Measurements from ENCODE around the gene ADAM12.
"Not testable (repeated sequence)": the region's sequence is repeated elsewhere in the genome, so short reads cannot be mapped to it uniquely, and the experiment has no call there.

The ADAM12 gene

DNA sequence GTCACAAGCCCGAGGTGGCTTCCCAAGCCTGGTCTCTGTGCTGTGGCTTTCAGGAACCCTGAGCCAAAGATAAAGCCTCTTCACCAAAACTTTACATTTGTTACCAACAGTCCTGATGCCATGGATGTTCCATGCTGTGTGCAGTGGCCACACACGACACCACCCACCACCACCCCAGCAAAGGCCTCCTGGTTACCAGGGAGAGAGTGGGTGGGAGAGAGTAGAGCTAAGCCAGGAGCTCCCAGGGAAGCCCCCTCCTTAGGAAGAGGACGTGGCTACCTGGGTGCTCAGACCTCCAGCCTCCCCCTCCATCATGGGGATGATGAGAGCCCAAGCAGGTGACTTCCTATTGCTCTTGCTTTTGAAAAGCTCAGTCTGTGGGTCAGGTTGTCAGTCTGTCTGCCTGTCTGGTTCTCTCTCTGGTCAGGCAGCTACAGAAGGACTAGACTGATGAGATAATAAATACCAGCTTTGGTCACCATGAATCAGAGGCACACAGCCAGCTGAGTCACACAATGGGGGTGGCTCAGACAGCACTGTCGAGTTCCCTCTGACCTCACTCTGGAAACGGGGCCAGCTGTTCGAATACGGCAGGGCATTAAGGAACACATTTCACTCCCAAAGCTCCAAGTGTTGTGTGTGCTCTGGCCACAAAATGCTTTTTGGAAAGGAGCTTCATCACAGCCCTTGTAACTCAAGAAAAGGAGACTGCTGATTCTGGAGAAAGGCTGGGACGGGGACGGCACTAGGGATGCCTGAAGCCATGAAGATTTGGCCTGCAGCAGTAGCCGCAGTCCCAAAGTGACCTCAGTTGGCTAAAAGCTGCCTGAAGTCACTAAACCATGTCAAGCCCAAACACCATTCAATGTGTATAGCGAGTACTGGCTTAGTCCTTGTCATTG, 325.9 kb downstream of the ADAM12 start:
- no peak for DNase-seq (ENCODE audit: low read depth in 1 of 2, low spot score in 1 of 2)

DNA sequence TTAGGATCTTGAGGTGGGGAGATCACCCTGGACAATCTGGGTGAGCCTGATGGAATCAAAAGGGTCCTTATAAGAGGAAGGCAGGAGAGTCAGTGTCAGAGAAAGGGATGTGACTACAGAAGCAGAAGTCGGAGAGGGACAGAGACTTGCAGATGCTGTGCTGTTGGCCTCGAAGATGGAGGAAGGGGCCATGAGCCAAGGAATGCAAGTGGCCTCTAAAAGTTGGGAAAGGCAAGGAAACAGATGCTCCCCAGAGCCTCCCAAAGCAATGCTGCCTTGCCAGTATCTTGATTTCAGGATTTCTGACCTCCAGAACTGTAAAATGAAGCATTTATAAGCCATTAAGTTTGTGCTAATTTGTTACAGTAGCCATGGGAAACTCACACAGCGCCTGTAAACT, 326.8 kb downstream of the ADAM12 start:
- no peak for DNase-seq (ENCODE audit: low read depth in 1 of 2, low spot score in 1 of 2)

DNA sequence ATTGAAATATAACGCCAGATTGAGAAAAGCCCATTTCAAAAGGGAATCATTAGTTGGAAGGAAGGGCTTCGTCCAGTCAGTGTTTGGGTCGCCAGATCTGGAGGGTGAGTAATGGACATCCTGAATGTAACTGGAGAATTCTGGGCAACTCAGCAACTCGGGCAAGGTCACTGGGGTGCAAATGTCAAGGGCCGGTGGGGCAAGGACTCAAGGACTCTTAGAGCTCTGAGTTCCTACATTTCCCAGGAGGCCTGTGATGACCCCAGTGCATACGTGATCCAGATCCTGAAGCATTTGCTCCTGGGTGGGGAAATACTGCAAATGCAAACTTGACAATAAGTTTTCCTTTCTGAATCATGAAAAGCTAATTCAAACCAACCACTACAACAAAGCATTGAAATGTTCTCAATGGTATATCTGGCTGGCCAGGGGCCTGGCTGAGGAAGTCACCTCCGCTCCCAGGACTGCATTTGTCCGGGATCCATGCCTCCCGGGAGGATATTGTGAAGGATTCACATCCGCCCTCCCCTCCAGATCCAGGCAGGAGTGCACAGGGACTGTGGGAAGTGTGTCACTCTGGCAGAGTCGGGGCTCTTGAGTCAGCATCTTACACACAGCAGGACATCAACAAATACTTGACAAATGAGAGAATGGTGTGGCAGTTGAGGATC, 327.9 kb downstream of the ADAM12 start:
- no peak for DNase-seq (ENCODE audit: low read depth in 1 of 2, low spot score in 1 of 2)

DNA sequence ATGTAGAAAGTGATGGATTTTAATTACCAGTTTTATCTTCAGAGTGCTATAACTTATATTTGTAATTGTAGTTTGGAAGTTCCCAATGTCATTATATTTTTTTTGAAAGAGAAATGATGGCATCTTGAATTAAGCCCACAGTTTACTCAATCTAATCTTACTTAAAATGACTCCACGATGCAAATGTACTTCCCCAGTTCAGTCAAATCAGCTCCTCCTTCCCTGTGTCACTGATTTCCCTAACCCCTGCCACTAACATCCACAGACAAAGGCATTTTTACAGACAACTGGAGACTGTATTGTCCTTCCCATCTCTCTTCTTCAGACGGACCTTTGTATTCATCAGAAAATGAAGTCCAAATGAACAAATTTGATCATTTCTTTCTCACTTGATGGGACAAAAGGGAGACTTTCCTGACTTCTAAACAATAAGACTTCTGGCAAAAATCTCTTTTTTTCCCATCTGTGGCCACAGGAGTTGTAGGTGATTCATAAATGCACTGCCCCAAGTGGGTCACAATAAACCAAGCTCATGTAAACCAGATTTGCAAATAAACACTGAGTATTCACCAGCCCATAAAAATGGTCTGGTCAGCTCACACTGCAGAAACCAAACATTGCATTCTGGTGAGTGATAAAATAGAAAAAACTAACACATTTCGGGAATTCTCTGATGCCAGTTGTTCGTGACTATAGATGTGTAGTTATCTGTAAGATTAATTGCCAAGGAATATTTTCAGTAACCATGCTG, 329.0 kb downstream of the ADAM12 start:
- DNase-seq (ENCODE audit: low read depth in 1 of 2, low spot score in 1 of 2): no peak

DNA sequence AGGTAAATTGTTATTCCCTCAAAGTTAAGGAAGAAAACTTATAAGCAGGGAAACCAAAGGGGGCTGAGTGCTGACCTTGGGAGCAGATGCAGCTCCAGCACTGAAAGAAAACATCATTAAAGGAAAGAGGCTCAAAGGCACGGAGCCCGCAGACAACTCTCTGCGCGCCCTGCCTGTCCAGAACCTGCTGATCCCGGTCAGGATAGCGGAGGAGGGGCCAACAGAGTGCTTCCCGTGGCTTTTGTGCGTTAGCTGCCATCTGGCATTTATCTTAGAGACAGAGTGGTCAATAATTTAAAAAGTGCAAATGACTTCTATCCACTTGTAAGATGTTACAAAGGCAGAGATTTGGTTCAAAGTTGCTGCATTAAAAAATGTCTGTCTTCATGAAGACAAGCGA, 329.8 kb downstream of the ADAM12 start:
- DNase-seq (ENCODE audit: low read depth in 1 of 2, low spot score in 1 of 2): no peak

DNA sequence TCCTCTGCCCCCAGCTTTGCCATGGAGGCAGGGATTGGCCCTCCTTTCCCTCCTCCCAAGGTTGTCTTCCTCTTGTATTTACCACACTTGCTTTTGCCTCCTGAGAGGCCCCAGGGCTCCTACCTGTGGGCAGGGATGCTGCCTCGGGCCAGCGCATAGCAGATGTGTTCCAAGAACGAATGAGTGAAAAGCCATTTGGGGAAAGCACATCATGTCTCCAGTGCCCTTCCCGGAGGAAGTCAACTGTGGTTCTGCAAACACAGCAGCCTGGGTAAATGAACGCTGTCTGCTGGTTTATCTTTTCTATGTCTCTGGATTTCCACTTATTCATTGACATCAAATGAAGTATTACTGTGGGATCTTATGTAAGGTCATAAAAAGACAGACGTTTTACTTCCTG, 330.2 kb downstream of the ADAM12 start:
- no peak for DNase-seq (ENCODE audit: low read depth in 1 of 2, low spot score in 1 of 2)

DNA sequence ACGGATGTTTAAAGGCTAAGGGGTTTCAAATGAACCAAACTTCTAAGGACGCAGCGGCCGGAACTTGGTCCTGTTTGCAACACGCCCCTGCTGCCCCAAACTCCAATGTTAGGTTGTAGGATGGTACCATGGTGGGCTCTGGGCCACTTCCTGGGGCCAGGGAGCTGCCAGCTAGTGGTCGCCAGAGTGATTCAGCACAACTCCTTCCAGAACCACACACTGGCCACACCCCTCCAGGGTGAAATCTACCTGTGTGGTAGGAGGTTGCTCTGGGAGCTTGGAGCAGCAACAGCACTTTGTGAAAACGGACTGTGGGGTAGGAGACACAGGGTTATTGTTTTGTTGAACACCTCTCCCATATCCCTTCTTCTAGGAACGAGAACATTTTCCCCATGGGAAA, 330.8 kb downstream of the ADAM12 start:
- DNase-seq (ENCODE audit: low read depth in 1 of 2, low spot score in 1 of 2): no peak

DNA sequence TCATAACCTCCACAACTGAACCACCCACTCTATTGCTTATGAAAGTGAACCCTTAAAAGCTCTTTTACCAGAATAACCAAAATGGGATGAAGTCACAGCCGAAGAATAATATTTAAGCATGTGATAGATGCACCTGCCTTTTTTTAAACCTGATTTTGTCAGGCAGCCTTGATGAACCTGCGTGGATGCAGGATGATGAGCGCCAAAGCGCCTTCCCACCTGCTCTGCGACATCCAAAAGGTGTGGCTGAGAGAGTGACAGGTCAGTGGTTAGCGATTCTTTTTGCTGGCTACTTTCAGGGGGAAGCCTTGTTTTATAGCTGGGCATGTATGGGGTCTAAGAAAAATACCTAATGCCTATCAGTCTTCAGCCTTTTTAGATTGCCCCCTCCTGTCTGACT, 334.1 kb downstream of the ADAM12 start:
- no peak for DNase-seq (ENCODE audit: low read depth in 1 of 2, low spot score in 1 of 2)

DNA sequence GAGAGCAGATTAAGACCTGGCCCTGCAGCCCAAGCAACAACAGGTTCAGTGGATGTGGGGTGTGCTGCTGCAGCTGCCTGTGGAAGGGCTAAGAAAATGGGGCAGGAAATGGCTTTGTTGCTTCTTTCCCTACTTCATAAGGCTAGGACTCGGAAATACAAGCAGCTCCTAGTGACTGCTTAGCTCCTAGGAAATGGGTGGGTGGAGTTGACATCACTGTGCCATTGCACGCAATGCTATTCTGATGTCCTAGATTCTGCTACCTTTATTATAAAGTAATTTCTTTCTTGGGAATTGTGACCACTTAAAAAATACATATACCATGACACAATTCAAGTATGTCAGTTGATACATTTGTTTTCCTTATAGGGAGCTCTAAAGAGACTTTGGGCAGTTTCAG, 336.1 kb downstream of the ADAM12 start:
- DNase-seq (ENCODE audit: low read depth in 1 of 2, low spot score in 1 of 2): no peak

DNA sequence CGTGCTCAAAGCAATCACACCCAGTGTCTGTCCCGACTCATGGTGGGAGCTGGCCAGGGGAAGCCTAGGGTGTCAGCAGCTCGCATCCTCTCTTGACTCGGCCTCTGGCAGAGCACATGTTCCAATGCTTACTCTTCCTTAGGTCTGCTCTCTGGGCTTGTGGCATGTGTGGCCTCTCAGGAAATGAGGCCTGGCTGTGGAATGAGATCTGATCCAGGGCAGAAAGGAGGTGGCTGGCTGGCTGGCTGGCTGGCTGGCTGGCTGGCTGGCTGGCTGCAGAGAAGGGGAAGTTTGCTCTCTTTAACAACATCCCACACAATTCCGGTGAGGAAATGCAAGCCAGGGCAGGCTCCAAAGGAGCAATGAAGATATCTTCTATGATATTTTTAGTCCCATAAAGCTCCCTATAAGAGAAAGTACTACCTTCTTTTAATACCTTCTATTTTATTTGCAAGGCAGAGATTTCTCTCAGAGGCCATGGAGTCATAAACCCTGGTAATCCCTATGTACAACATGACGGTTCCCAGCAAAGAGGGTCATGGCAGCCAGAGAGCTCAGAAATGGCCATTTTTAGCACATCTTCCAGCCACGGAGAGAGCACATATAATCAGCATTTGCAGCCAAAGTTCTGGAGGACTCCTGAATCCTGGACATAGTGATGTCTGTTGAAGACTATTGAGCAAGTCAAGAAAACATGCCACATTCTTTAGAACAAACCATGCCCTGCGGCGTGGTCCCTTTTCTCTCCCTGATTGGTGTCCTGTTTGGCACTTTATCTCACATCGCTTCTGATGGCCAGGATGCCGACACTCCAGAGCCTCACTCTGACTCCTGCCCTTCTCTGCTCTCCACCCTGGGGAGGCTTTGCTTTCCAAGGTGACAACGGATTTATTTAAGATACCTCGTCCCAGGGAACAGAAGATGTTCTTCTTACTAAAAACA, 338.2 kb downstream of the ADAM12 start:
- DNase-seq (ENCODE audit: low read depth in 1 of 2, low spot score in 1 of 2): no peak

DNA sequence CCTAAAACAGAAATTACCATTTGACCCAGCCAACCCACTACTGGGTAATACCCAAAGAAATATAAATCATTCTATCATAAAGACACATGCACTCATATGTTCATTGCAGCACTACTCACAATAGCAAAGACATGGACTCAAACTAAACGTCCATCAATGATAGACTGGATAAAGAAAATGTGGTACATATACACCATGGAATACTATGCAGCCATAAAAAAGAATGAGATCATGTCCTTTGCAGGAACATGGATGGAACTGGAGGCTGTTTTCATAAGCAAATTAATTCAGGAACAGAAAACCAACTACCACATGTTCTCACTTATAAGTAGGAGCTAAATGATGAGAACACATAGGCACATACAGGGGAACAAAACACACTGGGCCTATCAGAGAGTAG, 340.5 kb downstream of the ADAM12 start:
- not testable (repeated sequence) for DNase-seq (ENCODE audit: low read depth in 1 of 2, low spot score in 1 of 2)

DNA sequence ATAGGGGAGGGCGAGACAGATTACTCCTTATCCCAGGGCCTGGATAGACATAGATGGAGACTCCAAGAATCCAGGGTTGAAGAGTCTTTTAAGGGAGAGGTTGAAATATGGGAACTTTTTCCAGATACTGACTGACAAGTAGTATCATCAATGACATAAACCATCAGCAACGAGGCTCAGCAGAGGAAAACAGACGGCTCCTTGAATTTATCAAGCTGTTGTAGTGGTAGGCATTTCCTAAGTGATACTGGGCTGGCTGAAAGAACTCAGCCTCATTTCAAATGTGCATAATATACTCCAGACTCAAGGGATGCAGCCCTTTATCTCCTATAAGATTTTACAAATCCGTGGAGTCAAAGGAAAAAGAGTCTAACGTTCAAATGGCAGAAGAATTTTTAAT, 341.4 kb downstream of the ADAM12 start:
- DNase-seq (ENCODE audit: low read depth in 1 of 2, low spot score in 1 of 2): no peak

DNA sequence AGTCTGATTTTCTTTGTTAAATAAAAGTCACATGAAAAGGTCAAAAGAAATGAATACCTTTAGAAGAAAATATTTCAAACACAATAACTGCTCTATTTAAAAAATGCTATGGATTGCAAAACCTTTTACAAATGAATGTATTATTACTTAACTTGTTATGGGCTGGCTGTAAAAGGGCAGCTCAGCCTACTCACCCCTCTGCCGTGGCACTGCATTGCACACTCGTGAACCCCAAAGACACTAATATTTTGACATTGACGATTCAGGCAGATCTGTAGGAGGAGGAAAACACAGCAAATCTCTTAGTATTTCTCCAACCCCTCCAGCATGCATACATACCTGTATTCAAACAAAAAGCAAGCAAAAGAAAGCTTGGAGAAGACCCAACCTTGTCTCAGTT, 342.4 kb downstream of the ADAM12 start:
- no peak for DNase-seq (ENCODE audit: low read depth in 1 of 2, low spot score in 1 of 2)

DNA sequence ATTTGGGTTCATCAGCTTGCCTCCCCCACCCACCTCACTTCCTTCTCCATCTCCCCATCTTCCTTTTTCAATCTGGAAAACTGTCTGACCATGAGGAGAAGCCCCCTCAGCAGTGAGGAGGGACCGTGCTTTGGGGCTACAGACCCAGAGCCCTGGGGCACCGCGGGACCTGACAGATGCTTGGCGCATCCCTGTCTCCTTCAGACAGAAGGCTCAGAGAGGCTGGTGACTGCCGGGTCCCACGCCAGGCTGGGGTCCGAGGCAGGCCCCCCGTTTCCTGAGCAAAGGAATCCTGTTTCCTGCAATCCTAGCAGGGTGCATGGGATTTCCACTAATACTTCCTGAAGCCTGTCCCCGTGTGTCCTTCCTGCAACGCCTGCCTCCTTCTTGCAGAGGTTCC, 344.9 kb downstream of the ADAM12 start:
- no peak for DNase-seq (ENCODE audit: low read depth in 1 of 2, low spot score in 1 of 2)

DNA sequence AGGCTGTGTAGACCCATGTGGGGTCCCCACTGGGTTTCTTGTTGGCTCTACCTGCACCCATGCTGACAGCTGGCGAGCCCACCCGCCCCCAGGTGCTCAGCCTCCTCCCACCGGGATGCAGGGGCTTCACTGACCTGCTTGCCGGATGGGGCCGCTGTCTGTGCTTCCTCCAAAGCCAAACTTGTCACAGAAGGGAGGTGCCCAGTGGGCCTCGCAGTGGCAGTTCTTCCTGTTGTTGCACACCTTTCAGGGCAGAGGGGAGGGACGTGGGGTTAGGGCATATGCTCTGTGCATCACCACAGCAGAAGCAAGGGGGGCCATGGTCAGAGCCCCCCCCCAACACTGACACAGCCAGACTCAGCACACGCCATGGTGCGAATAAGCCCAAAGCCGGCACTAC, 345.4 kb downstream of the ADAM12 start:
- no peak for DNase-seq (ENCODE audit: low read depth in 1 of 2, low spot score in 1 of 2)

DNA sequence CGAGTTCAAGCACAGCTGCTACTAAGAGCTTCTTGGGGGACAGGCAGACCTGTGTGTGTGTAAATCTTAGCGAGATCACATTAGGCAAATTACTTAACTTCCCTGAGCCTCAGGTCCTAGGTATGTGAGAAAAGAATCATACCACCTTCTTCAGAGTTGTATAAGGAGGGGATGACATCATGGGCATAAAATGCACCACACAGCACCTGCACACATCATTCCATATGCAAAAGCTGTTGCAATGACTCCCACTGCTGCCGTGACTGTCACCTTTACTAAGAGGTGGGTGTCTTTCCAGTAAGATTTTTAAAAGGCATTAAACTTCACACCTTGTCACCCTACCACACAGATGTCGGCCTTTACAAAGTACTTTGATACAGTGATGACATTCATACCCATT, 345.9 kb downstream of the ADAM12 start:
- DNase-seq (ENCODE audit: low read depth in 1 of 2, low spot score in 1 of 2): no peak

DNA sequence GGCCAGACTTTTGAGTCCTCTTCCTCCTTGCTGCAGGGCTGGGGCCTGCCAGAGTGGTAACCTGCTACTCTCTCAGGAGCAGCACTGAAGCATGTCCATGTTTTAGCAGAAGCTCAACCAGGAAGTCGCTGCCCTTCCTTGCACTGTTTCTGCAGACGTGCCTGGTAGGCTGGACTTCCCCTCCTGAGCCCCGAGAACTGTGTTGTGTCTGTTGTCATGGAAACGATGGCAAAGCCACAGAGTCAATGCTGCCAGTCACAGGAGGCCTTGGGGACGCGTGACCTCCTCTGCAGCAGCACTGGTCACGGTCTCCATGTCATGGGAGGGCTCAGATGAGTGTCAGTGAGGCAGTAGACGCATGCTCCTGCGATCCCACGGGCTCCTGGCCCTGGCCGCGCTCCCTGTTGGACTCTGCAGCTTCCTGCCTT, 346.5 kb downstream of the ADAM12 start:
- DNase-seq (ENCODE audit: low read depth in 1 of 2, low spot score in 1 of 2): peak; percentile 24 to 26

DNA sequence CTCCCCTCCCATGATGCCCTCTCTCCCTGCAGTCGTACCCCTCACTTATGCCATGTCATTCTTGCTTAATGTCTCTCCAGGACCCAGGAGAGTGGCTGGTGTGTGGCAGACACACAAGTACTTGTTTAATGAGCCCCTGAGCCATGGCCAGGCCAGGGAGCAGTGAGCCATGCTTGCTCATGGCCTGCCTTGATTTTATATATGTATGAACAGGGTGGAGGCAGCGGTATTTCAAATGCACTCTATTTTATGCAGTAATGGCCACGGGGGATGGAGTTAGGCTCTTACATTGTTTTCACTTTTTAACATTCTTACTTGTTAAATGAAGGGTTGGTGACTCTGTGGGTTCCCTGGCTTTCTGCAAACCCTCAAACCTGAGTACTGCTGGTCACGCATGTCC, 347.2 kb downstream of the ADAM12 start:
- DNase-seq (ENCODE audit: low read depth in 1 of 2, low spot score in 1 of 2): no peak

DNA sequence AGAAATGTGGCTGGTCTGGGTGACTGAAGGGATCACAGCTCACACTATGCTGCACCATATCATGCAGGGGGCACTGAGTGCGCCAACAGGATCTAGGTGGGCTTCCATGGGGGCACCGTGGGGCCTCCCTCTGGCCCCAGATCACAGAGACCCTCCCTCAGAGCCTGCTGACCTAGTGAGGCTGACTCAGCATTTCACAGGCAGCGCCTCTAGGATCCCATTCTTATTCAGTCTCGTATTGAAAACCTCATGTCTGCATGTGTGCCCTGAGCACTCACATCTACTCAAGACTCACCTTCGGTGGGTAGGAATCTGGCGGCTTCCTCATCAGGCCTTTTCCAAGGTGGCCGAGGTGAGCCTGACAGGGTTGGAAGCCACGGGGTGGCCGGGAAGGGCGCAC, 350.3 kb downstream of the ADAM12 start:
- DNase-seq (ENCODE audit: low read depth in 1 of 2, low spot score in 1 of 2): no peak

DNA sequence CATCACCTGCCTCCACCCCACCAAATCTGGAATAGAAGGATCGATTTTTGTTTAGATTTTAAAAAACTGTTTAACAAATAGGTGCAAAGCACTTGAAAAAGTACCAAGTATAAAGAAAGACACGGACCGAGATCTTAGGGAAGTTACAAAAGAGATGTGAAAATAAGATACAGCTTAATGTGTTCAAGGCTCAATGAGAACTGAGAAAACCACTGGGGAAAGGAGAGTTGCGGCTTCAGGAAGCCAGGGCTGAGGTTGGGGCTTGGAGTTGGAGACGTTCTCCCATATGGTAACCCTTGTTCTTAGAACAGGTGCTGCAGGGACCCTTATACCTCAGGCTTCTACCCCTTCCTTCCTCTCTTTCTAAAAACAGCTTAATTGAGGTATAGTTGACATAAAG, 351.8 kb downstream of the ADAM12 start:
- no peak for DNase-seq (ENCODE audit: low read depth in 1 of 2, low spot score in 1 of 2)

DNA sequence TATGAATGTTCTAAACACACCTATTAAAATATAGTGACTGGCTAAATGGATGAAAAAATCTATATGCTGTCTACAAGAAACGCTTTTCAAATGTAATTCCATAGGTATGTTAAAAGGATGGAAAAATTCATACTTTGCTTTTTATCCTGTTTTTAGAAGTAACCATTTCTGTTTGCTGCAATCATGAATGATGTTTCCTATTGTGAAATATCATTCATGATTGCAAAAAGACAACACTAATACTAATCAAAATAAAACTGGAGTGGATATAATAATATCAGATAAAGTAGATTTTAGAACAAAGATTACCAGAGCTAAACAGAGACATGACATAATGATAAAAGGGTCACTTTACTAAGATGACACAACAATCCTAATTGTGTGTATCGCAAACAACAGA, 353.7 kb downstream of the ADAM12 start:
- DNase-seq (ENCODE audit: low read depth in 1 of 2, low spot score in 1 of 2): no peak
